ENCODE measurements around the gene DNAJC12.

- TF ChIP-seq POLR2A (IDR thresholded peaks at IDR 0.05): no peak
- TF ChIP-seq CTCF (IDR thresholded peaks at IDR 0.05 in 8 of 11, conservative IDR thresholded peaks at IDR 0.05 in 3 of 11): peak; percentile 10 to 77 (median 65)
These were observed 49.7 kb downstream of the DNAJC12 start for GRCh38 chr10:67788028-67788886.

All from spleen (tissue), 7 donors.